Vagina (tissue), 2 donors: ENCODE measurements around the gene STAT6.
"Not testable (repeated sequence)": the region's sequence is repeated elsewhere in the genome, so short reads cannot be mapped to it uniquely, and the experiment has no call there.

Experiments
- CTCF ChIP-seq, 3 experiments: fragments of 450-650 bp in 2 of 3; fragments of 200-600 bp in 1 of 3; sonication (generic) in 1 of 3; IDR thresholded peaks; one replicate each; pipeline ENCODE4 v1.5.1; 2017 to 2019; ENCODE audit warnings: antibody characterized with exemption in 3 of 3, mild to moderate bottlenecking in 2 of 3, moderate library complexity in 2 of 3
- POLR2A ChIP-seq, 2 donors: fragments of 450-650 bp; IDR thresholded peaks; one replicate each; pipeline ENCODE4 v1.6.1; 2017; ENCODE audit warnings: antibody characterized with exemption in 2 of 2, mild to moderate bottlenecking in 2 of 2, moderate library complexity in 2 of 2
- POLR2AphosphoS5 ChIP-seq, 2 donors: sonication (generic); formaldehyde crosslinking; IDR thresholded peaks; one replicate each; pipeline ENCODE4 v1.9.0; 2017; ENCODE audit warnings: antibody characterized with exemption in 2 of 2, mild to moderate bottlenecking in 2 of 2, low read depth in 1 of 2; ENCODE audit not compliant: insufficient read depth in 1 of 2

- TF ChIP-seq CTCF (IDR thresholded peaks at IDR 0.05); POLR2AphosphoS5 (IDR thresholded peaks at IDR 0.05; ENCODE audit: insufficient read depth in 1 of 2, low read depth in 1 of 2); POLR2A (IDR thresholded peaks at IDR 0.05): not testable (repeated sequence)
Observed at GRCh38 chr12:57053146-57053545, 58.0 kb downstream of the STAT6 start.
